Testis (tissue), 3 donors: ENCODE data around the gene MTA3. TPM values are rescaled to one million over a fixed set of nuclear protein-coding genes. Genes with fewer than 3 reads are reported as not detected.
"Not testable (repeated sequence)": the region's sequence is repeated elsewhere in the genome, so short reads cannot be mapped to it uniquely, and the experiment has no call there.

Experiments
- DNase-seq: peaks from one replicate; pipeline ENCODE4 v3.0.0-alpha.2; 2019
- H3K27ac ChIP-seq, 2 donors: fragments of 200-600 bp; sonication (generic); one replicate each; pipeline ENCODE4 v1.5.1; 2019
- H3K27me3 ChIP-seq: fragments of 200-600 bp; sonication (generic); one replicate; pipeline ENCODE4 v1.5.1; 2019
- H3K36me3 ChIP-seq: fragments of 200-600 bp; sonication (generic); one replicate; pipeline ENCODE4 v1.5.1; 2017; ENCODE audit warnings: low read depth; ENCODE audit errors: missing control alignments
- H3K4me1 ChIP-seq: fragments of 200-600 bp; sonication (generic); one replicate; pipeline ENCODE4 v1.5.1; 2019
- H3K4me3 ChIP-seq, 2 donors: fragments of 200-600 bp; sonication (generic); one replicate each; pipeline ENCODE4 v1.5.1; 2017 to 2019
- H3K9me3 ChIP-seq: fragments of 200-600 bp; sonication (generic); one replicate; pipeline ENCODE4 v1.5.1; 2017
- POLR2A ChIP-seq: fragments of 450-650 bp; IDR thresholded peaks from one replicate; pipeline ENCODE4 v1.6.1; 2017; ENCODE audit warnings: antibody characterized with exemption, mild to moderate bottlenecking, moderate library complexity
- WGBS, 2 donors: methylation state at CpG; one replicate each; pipeline ENCODE4 v1.1.5; 2018; 5-methylcytosine and 5-hydroxymethylcytosine counted together
- intact Hi-C: fragments of 100-400 bp; cut with DNase I; formaldehyde crosslinking; loops from one replicate; pipeline ENCODE4 v1.15.1; 2023; ENCODE audit warnings: low total_unique reads
- polyA plus RNA-seq: library from polyadenylated mRNA; stranded (reverse); fragments of 350-450 nt; fragmentation: Illumina TruSeq; extraction: RNeasy Lipid Tissue Mini Kit (QIAGEN cat#74804); gene quantifications from one replicate; pipeline ENCODE4 v1.2.3, GENCODE V29; 2014; ENCODE audit warnings: low read depth, low replicate concordance; ENCODE audit not compliant: insufficient read depth
- total RNA-seq, 2 donors: library from RNA; depleted of rRNA; stranded (reverse); fragments of >200 nt; gene quantifications; one replicate each; pipeline ENCODE4 v1.2.3, GENCODE V29; 2016
- TF ChIP-seq, protein P1 (sequence below), 3 experiments: fragments of 450-650 bp in 2 of 3; fragments of 200-600 bp in 1 of 3; sonication (generic) in 1 of 3; IDR thresholded peaks; one replicate each; pipeline ENCODE4 v1.5.1; 2016 to 2019; ENCODE audit warnings: antibody characterized with exemption in 3 of 3, mild to moderate bottlenecking in 2 of 3, moderate library complexity in 1 of 3

The MTA3 gene
- total and polyA plus RNA-seq, 3 donors from 2014 or later = 58.5 to 84.6 (median 77.0) TPM

DNA sequence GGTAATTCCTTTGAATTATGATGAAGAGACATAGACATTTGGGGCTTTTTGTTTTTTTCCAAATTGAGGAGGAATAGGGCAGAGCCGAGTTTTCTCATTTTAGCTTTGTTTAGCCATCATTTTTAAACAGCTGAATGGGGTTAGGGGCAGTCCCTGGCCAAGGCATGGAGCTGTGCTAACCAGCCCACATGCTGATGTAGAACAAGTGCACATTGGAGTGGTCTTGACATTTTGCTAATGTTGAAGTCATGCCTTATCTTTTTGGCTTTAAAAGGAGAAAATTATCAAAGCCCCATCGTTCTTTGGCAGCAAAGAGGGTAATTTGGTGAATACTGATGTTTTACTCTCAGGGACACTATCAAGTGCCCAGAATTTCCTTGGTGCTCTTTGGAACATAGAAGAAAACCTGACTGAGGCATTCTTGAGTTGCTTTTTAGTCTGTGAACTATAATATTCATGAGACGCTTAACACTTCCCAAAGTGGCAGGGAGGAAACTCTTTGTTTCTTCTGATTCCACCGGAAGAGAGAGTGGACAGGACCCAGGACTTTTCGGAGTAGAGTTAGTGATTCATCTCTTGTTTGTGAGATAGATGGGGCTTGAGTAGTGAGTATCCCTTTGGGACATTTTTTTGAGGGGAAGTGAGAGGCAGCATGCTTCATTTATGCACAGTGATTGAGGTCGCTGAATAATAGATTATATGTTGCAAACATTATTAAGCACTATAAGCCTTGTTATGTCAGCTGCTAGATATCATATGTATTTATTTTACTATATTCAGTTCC lies 45.0 kb downstream of the MTA3 start:
- Histone ChIP-seq H3K4me3 (no peak overlapping the region), H3K9me3 (no peaks in the 10 kb centered on the region), H3K27ac (no peak overlapping the region), H3K4me1 (peaks cover 5% of the 10 kb centered on the region), H3K27me3 (no peaks in the 10 kb centered on the region), H3K36me3 (no peaks in the 10 kb centered on the region)
- DNase-seq = no peak
- 60 to 61% methylated on average over 6 of the region's 6 CpGs for WGBS, 2 donors
- intact Hi-C loops = no loop called here
- TF ChIP-seq, protein P1, sequence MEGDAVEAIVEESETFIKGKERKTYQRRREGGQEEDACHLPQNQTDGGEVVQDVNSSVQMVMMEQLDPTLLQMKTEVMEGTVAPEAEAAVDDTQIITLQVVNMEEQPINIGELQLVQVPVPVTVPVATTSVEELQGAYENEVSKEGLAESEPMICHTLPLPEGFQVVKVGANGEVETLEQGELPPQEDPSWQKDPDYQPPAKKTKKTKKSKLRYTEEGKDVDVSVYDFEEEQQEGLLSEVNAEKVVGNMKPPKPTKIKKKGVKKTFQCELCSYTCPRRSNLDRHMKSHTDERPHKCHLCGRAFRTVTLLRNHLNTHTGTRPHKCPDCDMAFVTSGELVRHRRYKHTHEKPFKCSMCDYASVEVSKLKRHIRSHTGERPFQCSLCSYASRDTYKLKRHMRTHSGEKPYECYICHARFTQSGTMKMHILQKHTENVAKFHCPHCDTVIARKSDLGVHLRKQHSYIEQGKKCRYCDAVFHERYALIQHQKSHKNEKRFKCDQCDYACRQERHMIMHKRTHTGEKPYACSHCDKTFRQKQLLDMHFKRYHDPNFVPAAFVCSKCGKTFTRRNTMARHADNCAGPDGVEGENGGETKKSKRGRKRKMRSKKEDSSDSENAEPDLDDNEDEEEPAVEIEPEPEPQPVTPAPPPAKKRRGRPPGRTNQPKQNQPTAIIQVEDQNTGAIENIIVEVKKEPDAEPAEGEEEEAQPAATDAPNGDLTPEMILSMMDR (IDR thresholded peaks at IDR 0.05) = no peak
- TF ChIP-seq POLR2A = no peak

DNA sequence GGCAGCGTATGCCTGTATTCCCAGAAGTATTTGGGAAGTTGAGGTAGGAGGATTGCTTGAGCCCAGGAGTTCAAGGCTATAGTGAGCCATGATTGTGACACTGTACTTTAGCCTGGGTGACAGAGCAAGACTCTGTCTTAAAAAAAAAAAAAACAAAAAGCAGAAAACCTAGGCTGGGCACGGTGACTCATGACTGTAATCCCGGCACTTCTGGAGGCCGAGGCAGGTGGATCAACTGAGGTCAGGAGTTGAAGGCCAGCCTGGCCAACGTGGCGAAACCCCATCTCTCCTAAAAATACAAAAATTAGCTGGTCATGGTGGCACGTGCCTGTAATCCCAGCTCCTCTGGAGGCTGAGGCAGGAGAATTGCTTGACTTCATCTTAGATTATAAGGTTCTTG lies 46.4 kb downstream of the MTA3 start:
- H3K9me3 ChIP-seq = no peaks in the 10 kb centered on the region
- no peaks in the 10 kb centered on the region for H3K27me3 ChIP-seq
- no peaks in the 10 kb centered on the region for H3K36me3 ChIP-seq
- no peak for TF ChIP-seq POLR2A
- 86 to 88% methylated on average over 7 of the region's 7 CpGs for WGBS, 2 donors
- H3K4me3 ChIP-seq = no peak overlapping the region
- H3K4me1 ChIP-seq = peaks cover 5% of the 10 kb centered on the region
- DNase-seq = no peak
- intact Hi-C loops = no loop called here
- H3K27ac ChIP-seq = no peak overlapping the region

DNA sequence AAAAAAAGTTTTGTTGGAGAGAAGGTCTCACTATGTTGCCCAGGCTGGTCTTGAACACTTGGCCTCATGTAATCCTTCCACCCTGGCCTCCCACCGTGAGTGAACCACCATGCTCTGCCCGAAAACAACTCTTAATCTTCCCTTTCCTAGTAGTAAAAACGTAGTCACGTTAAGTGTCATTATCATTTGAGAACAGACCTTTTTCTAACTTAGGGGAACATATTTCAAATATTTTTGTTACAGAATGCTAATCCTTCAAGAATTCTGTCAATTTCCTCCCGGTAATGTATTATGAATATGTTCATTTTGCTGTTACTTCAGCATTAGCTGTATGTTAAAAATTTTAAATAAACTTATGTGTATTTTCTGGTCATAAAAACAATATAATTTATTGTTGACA lies 49.7 kb downstream of the MTA3 start:
- no peak for DNase-seq
- Histone ChIP-seq H3K9me3 (no peaks in the 10 kb centered on the region), H3K4me1 (peaks cover 4% of the 10 kb centered on the region), H3K4me3 (no peak overlapping the region), H3K36me3 (no peaks in the 10 kb centered on the region), H3K27ac (no peak overlapping the region), H3K27me3 (no peaks in the 10 kb centered on the region)
- no peak for TF ChIP-seq POLR2A
- TF ChIP-seq, protein P1 (IDR thresholded peaks at IDR 0.05) = no peak
- intact Hi-C loops = no loop called here
- 91 to 97% methylated on average over 5 of the region's 5 CpGs for WGBS, 2 donors

DNA sequence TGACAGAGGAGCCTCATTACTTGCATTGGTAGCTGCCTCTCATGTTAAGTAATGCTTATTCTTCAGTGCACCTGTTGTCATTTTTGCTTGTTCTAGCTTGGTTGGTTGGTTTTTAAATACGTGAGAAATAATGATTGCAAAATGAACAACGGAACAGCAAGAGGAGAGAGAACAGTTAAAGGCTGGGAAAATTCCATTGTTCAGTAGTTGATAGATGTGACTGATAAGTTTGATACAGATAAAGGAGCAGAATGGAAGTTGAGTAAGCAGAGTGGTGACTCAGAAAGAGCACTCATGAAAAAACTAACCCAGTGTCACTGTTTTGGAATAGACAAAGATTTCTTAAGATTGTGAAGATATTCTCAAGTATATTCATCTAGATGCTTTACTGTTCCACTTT lies 50.5 kb downstream of the MTA3 start:
- TF ChIP-seq POLR2A = no peak
- TF ChIP-seq, protein P1 (IDR thresholded peaks at IDR 0.05) = no peak
- intact Hi-C loops = no loop called here
- Histone ChIP-seq H3K27me3 (no peaks in the 10 kb centered on the region), H3K4me3 (no peak overlapping the region), H3K27ac (no peak overlapping the region), H3K36me3 (no peaks in the 10 kb centered on the region), H3K4me1 (no peaks in the 10 kb centered on the region), H3K9me3 (no peaks in the 10 kb centered on the region)
- WGBS, 2 donors = 84% methylated on average over 2 of the region's 2 CpGs
- DNase-seq = no peak

DNA sequence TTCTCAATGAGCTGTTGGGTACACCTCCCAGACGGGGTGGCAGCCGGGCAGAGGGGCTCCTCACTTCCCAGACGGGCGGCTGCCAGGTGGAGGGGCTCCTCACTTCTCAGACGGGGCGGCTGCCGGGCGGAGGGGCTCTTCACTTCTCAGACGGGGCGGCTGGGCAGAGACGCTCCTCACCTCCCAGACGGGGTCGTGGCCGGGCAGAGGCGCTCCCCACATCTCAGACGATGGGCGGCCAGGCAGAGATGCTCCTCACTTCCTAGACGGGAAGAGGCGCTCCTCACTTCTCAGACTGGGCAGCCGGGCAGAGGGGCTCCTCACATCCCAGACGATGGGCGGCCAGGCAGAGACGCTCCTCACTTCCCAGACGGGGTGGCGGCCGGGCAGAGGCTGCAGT lies 53.2 kb downstream of the MTA3 start:
- H3K27ac ChIP-seq, DNase-seq, H3K36me3 ChIP-seq, H3K4me1 ChIP-seq, intact Hi-C loops, H3K9me3 ChIP-seq, H3K27me3 ChIP-seq, H3K4me3 ChIP-seq: not testable (repeated sequence)
- 91% methylated on average over 24 of the region's 26 CpGs; no CpG with 5 or more reads in 1 of the 2 donors for WGBS, 2 donors
